ENCODE data around the gene UBE2G2.

DNA sequence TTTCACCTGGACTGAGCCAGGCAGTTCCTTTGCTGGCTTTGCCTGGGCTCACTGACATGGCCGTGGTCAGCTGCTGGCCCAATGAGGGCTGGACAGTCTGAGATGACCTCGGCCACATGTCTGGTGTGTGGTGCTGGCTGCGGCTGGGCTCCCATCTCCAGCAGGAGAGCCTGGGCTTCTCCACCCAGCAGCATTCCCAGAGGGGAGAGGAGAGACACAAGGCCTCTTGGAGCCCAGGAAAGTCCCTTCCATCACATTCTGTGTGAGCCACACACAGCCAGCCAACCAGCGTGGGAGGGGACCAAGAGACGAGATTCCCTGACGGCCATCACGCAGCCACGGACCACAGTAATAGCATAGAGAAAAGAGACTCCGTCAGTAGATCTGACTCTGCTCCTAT is 37.3 kb upstream of the UBE2G2 start:
- TF ChIP-seq, protein P1, sequence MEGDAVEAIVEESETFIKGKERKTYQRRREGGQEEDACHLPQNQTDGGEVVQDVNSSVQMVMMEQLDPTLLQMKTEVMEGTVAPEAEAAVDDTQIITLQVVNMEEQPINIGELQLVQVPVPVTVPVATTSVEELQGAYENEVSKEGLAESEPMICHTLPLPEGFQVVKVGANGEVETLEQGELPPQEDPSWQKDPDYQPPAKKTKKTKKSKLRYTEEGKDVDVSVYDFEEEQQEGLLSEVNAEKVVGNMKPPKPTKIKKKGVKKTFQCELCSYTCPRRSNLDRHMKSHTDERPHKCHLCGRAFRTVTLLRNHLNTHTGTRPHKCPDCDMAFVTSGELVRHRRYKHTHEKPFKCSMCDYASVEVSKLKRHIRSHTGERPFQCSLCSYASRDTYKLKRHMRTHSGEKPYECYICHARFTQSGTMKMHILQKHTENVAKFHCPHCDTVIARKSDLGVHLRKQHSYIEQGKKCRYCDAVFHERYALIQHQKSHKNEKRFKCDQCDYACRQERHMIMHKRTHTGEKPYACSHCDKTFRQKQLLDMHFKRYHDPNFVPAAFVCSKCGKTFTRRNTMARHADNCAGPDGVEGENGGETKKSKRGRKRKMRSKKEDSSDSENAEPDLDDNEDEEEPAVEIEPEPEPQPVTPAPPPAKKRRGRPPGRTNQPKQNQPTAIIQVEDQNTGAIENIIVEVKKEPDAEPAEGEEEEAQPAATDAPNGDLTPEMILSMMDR (IDR thresholded peaks at IDR 0.05), result no peak
- no peak for TF ChIP-seq SP1 (CRISPR knock-in tag; conservative IDR thresholded peaks at IDR 0.05)
- TF ChIP-seq GABPB1 (CRISPR knock-in tag; IDR thresholded peaks at IDR 0.05), result no peak
- no peak for TF ChIP-seq MYBL2 (CRISPR knock-in tag; IDR thresholded peaks at IDR 0.05)
- TF ChIP-seq FOXJ3 (CRISPR knock-in tag; IDR thresholded peaks at IDR 0.05; ENCODE audit: borderline replicate concordance), result no peak
- no peak for TF ChIP-seq TP53 (CRISPR knock-in tag; IDR thresholded peaks at IDR 0.05)
- no peak for TF ChIP-seq ZNF416 (CRISPR knock-in tag; IDR thresholded peaks at IDR 0.05)
- TF ChIP-seq, protein P2, sequence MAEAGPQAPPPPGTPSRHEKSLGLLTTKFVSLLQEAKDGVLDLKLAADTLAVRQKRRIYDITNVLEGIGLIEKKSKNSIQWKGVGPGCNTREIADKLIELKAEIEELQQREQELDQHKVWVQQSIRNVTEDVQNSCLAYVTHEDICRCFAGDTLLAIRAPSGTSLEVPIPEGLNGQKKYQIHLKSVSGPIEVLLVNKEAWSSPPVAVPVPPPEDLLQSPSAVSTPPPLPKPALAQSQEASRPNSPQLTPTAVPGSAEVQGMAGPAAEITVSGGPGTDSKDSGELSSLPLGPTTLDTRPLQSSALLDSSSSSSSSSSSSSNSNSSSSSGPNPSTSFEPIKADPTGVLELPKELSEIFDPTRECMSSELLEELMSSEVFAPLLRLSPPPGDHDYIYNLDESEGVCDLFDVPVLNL (CRISPR knock-in tag; IDR thresholded peaks at IDR 0.05; ENCODE audit: borderline replicate concordance, low read depth), result no peak
- TF ChIP-seq, protein P3, sequence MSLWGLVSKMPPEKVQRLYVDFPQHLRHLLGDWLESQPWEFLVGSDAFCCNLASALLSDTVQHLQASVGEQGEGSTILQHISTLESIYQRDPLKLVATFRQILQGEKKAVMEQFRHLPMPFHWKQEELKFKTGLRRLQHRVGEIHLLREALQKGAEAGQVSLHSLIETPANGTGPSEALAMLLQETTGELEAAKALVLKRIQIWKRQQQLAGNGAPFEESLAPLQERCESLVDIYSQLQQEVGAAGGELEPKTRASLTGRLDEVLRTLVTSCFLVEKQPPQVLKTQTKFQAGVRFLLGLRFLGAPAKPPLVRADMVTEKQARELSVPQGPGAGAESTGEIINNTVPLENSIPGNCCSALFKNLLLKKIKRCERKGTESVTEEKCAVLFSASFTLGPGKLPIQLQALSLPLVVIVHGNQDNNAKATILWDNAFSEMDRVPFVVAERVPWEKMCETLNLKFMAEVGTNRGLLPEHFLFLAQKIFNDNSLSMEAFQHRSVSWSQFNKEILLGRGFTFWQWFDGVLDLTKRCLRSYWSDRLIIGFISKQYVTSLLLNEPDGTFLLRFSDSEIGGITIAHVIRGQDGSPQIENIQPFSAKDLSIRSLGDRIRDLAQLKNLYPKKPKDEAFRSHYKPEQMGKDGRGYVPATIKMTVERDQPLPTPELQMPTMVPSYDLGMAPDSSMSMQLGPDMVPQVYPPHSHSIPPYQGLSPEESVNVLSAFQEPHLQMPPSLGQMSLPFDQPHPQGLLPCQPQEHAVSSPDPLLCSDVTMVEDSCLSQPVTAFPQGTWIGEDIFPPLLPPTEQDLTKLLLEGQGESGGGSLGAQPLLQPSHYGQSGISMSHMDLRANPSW (CRISPR knock-in tag; conservative IDR thresholded peaks at IDR 0.05; ENCODE audit: low read depth), result no peak
